ENCODE measurements around the gene EIF4B. TPM values are rescaled to one million over a fixed set of nuclear protein-coding genes. Genes with fewer than 3 reads are reported as not detected.

Gene EIF4B
- total RNA-seq, 2 donors from 2014 or later, result 596 to 655 TPM

DNA sequence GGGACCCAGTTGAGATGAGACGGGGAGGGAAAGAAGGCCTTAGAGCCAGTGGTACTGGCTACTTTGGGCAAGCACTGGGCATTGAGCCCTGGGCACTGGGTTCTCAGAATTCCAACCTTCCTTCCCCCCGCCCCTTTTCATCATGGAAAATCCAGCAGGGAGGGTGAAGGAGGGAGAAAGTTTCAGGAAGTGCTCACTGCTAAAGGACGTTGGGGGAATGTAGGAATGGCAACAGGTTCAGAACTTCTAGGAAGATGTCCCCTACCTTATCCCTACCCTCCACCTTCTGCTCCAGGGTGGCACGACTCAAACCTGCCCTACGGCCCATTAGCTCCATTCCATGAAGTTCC, 39.4 kb downstream of the EIF4B start:
- no peak overlapping the region for H3K27ac Mint-ChIP-seq
- peaks cover 17% of the 10 kb centered on the region for H3K27me3 Mint-ChIP-seq (ENCODE audit: insufficient read depth)
- H3K27ac ChIP-seq (ENCODE audit: low read depth, low read length), result no peak overlapping the region
- H3K36me3 Mint-ChIP-seq (ENCODE audit: low read depth), result peaks cover 12% of the 10 kb centered on the region
- H3K4me3 Mint-ChIP-seq, result peak overlapping the region; percentile 83
- no peak for TF ChIP-seq CTCF (conservative IDR thresholded peaks at IDR 0.05)
- 81% methylated on average over 4 of the region's 5 CpGs; no CpG with 5 or more reads in 1 of the 2 experiments for WGBS, 2 experiments (ENCODE audit: insufficient coverage in 1 of 2, insufficient read length in 1 of 2)
- no peaks in the 10 kb centered on the region for H3K9me3 ChIP-seq (ENCODE audit: control insufficient read depth, low read length)
- H3K4me1 ChIP-seq (ENCODE audit: control insufficient read depth, insufficient read depth, low read length), result peaks cover 28% of the 10 kb centered on the region
- no peaks in the 10 kb centered on the region for H3K36me3 ChIP-seq (ENCODE audit: control insufficient read depth, insufficient read depth, low read length)
- no peaks in the 10 kb centered on the region for H3K27me3 ChIP-seq (ENCODE audit: control insufficient read depth, insufficient read depth, low read length, poor library complexity, severe bottlenecking)
- peak; percentile 50 for DNase-seq
- no peak overlapping the region for H3K9ac ChIP-seq (ENCODE audit: extremely low read depth, low read length, poor library complexity, severe bottlenecking)
- H3K9me3 Mint-ChIP-seq, result no peaks in the 10 kb centered on the region
- H3K4me3 ChIP-seq (ENCODE audit: low read length), result peak overlapping the region; percentile 89
- H3K4me1 Mint-ChIP-seq, result peaks cover 38% of the 10 kb centered on the region

DNA sequence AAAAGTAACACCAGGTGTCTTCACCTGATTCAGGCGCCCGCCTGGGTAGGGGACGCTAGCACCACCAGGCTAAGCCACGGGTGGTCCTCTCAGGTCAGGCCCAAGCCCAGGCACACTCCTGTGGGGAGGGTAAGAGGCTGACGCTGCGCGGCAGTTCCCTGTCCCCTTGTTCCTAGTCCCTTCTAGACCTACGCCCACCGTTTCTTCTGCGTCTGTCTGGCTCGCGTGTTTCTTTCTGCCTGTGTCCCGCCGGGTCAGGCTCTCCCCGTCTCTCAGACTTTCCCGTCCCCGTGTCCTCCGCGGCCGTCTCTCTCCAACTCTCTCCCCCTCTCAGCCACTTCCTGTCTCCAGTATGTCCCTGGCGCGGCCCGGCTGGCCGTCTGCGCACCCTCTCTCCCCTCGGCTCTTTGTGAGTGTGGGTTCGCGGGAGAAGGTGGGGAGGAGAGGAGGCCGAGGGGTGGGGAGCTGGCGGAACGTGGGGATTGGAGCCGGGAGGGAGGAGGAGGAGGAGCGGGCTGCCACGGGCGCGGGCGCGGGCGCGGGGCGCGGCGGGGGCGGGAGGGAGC, 40.5 kb downstream of the EIF4B start:
- Mint-ChIP-seq H3K36me3 (ENCODE audit: low read depth) (peaks cover 7% of the 10 kb centered on the region), H3K9me3 (no peaks in the 10 kb centered on the region), H3K4me3 (peak overlapping the region; percentile 83), H3K27me3 (ENCODE audit: insufficient read depth) (peaks cover 17% of the 10 kb centered on the region), H3K4me1 (peaks cover 48% of the 10 kb centered on the region), H3K27ac (peak overlapping the region; percentile 95)
- Histone ChIP-seq H3K27ac (ENCODE audit: low read depth, low read length) (peak overlapping the region; percentile 78), H3K4me1 (ENCODE audit: control insufficient read depth, insufficient read depth, low read length) (peaks cover 39% of the 10 kb centered on the region), H3K36me3 (ENCODE audit: control insufficient read depth, insufficient read depth, low read length) (peaks cover 3% of the 10 kb centered on the region), H3K9ac (ENCODE audit: extremely low read depth, low read length, poor library complexity, severe bottlenecking) (peak overlapping the region; percentile 84), H3K9me3 (ENCODE audit: control insufficient read depth, low read length) (no peaks in the 10 kb centered on the region), H3K27me3 (ENCODE audit: control insufficient read depth, insufficient read depth, low read length, poor library complexity, severe bottlenecking) (no peaks in the 10 kb centered on the region), H3K4me3 (ENCODE audit: low read length) (peak overlapping the region; percentile 89)
- 0 to 1% methylated on average over 15 to 35 of the region's 44 CpGs for WGBS, 2 experiments (ENCODE audit: insufficient coverage in 1 of 2, insufficient read length in 1 of 2)
- DNase-seq, result peak; percentile 91
- no peak for TF ChIP-seq CTCF (conservative IDR thresholded peaks at IDR 0.05)

- peak; percentile 95 for DNase-seq
- H3K4me3 Mint-ChIP-seq, result peak overlapping the region; percentile 83
- H3K27me3 Mint-ChIP-seq (ENCODE audit: insufficient read depth), result peaks cover 17% of the 10 kb centered on the region
- WGBS, 2 experiments (ENCODE audit: insufficient coverage in 1 of 2, insufficient read length in 1 of 2), result 3 to 5% methylated on average over 31 to 87 of the region's 94 CpGs
- H3K9me3 Mint-ChIP-seq, result no peaks in the 10 kb centered on the region
- no peak overlapping the region for H3K9ac ChIP-seq (ENCODE audit: extremely low read depth, low read length, poor library complexity, severe bottlenecking)
- no peaks in the 10 kb centered on the region for H3K27me3 ChIP-seq (ENCODE audit: control insufficient read depth, insufficient read depth, low read length, poor library complexity, severe bottlenecking)
- H3K9me3 ChIP-seq (ENCODE audit: control insufficient read depth, low read length), result no peaks in the 10 kb centered on the region
- peaks cover 39% of the 10 kb centered on the region for H3K4me1 ChIP-seq (ENCODE audit: control insufficient read depth, insufficient read depth, low read length)
- H3K36me3 Mint-ChIP-seq (ENCODE audit: low read depth), result peaks cover 5% of the 10 kb centered on the region
- peaks cover 9% of the 10 kb centered on the region for H3K36me3 ChIP-seq (ENCODE audit: control insufficient read depth, insufficient read depth, low read length)
- H3K4me3 ChIP-seq (ENCODE audit: low read length), result no peak overlapping the region
- TF ChIP-seq CTCF (conservative IDR thresholded peaks at IDR 0.05), result peak; percentile 41
- peak overlapping the region; percentile 89 for H3K27ac Mint-ChIP-seq
- H3K4me1 Mint-ChIP-seq, result peaks cover 53% of the 10 kb centered on the region
- peak overlapping the region; percentile 62 for H3K27ac ChIP-seq (ENCODE audit: low read depth, low read length)
These were observed 41.2 kb downstream of the EIF4B start for GRCh38 chr12:53047221-53048032.

Measured in endodermal cell (in vitro differentiated cells).